Measurements from ENCODE around the gene ECD.

ECD gene

GRCh38 chr10:73096449-73097304 is 71.1 kb downstream of the ECD start, which contains the start of gene P4HA1:
P4HA1 (minus strand) TSS chr10:73096866; CDS start chr10:73074883, 21,983 bp downstream.
- DNase-seq = peak; percentile 99

- DNase-seq = peak; percentile 80
Observed at GRCh38 chr10:73096041-73096448, 71.8 kb downstream of the ECD start.

- peak; percentile 62 for DNase-seq
Observed at GRCh38 chr10:73095481-73096021, 72.3 kb downstream of the ECD start.

- no peak for DNase-seq
Observed at GRCh38 chr10:73094986-73095480, 72.8 kb downstream of the ECD start.

- no peak for DNase-seq
Observed at GRCh38 chr10:73093922-73094850, 73.6 kb downstream of the ECD start.

GRCh38 chr10:73092830-73093229 is 75.0 kb downstream of the ECD start:
- no peak for DNase-seq

GRCh38 chr10:73088304-73088703 is 79.5 kb downstream of the ECD start:
- DNase-seq = no peak

- no peak for DNase-seq
Observed at GRCh38 chr10:73086816-73087215, 81.0 kb downstream of the ECD start.

- DNase-seq = no peak
Observed at GRCh38 chr10:73084209-73084608, 83.6 kb downstream of the ECD start.
